Subcutaneous adipose tissue (tissue), 4 donors: Measurements from ENCODE around the gene HNRNPDL. TPM values are rescaled to one million over a fixed set of nuclear protein-coding genes. Genes with fewer than 3 reads are reported as not detected.

Experiments
- total RNA-seq, 4 donors: library from RNA; depleted of rRNA; stranded (reverse); fragments of >200 nt; gene quantifications; one replicate each; pipeline ENCODE4 v1.1.0, GENCODE V29; 2016
- TF ChIP-seq, protein P1 (sequence below): fragments of 450-650 bp; IDR thresholded peaks from one replicate; pipeline ENCODE4 v1.5.1; 2016; ENCODE audit warnings: low read depth, mild to moderate bottlenecking, control low read depth, antibody characterized with exemption, moderate library complexity

The HNRNPDL gene
- total RNA-seq, 4 donors from 2014 or later: 135 to 180 (median 155) TPM

- TF ChIP-seq, protein P1, sequence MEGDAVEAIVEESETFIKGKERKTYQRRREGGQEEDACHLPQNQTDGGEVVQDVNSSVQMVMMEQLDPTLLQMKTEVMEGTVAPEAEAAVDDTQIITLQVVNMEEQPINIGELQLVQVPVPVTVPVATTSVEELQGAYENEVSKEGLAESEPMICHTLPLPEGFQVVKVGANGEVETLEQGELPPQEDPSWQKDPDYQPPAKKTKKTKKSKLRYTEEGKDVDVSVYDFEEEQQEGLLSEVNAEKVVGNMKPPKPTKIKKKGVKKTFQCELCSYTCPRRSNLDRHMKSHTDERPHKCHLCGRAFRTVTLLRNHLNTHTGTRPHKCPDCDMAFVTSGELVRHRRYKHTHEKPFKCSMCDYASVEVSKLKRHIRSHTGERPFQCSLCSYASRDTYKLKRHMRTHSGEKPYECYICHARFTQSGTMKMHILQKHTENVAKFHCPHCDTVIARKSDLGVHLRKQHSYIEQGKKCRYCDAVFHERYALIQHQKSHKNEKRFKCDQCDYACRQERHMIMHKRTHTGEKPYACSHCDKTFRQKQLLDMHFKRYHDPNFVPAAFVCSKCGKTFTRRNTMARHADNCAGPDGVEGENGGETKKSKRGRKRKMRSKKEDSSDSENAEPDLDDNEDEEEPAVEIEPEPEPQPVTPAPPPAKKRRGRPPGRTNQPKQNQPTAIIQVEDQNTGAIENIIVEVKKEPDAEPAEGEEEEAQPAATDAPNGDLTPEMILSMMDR: no peak
These were observed 893 bp upstream of the HNRNPDL start for GRCh38 chr4:82430964-82431745.

DNA sequence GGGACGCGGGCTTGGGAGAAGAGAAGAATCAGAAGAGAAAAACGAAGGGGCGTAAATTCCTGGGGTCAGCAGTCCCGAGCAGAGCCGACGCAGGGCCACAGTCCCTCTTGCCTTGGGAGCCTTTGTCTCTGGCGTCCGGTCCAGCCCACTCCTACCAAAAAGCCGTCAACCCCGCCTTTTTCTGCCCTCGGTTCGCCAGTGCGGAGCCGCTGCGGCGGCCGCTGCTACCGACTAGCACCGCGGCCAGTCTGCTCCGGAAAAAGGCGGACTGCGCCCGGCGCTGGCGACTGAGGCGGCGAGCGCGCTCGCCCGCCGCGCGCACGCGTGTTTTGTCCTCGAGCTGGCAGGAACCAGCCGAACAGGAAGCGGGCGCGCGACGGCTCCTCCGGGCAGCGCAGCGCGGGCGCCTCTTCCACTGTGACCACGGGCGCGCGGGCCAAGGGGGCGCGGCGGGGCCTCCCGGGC lies 502 bp downstream of the HNRNPDL start:
- TF ChIP-seq, protein P1: no peak

GRCh38 chr4:82428969-82429727 lies 1.1 kb downstream of the HNRNPDL start:
- TF ChIP-seq, protein P1: no peak

DNA sequence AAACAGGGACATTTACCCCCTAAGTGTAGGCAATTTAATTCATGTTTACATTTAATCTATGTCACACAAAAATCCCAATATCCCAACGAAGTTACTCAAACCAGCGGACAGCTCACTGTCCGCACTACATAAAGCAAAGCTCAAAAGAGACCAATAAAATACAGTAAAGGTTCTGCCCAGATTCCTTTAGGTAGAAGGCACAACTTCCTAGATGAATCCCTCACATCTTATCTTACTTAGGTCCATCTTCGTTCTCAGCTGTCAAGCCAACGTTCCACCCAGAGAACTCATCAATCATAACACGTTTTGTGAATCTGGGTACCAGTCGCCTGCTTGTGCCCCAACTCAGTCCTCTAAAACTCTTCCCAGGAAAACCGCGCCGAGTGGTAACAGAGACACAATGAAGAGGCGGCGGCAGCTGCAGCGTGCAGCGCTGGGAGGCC lies 1.7 kb downstream of the HNRNPDL start:
- TF ChIP-seq, protein P1: no peak

GRCh38 chr4:82425478-82425877 lies 4.8 kb downstream of the HNRNPDL start:
- TF ChIP-seq, protein P1: no peak

GRCh38 chr4:82423245-82424054 lies 6.8 kb downstream of the HNRNPDL start:
- TF ChIP-seq, protein P1: no peak
